Activated CD4-positive, alpha-beta T cell treated with anti-CD3 and anti-CD28 coated beads, Interleukin-2, Interleukin-4, amounts not matched to agents 100 ng/mL and 50 ng/mL, durations not matched to agents 16 hours and 8 hours (primary cell): ENCODE measurements around the gene DGLUCY.
"Not testable (repeated sequence)": the region's sequence is repeated elsewhere in the genome, so short reads cannot be mapped to it uniquely, and the experiment has no call there.

ENCODE experiments used
- DNase-seq: peaks from one replicate; pipeline ENCODE4 v3.0.0-alpha.2; 2020; ENCODE audit warnings: low spot score

DGLUCY gene

DNA sequence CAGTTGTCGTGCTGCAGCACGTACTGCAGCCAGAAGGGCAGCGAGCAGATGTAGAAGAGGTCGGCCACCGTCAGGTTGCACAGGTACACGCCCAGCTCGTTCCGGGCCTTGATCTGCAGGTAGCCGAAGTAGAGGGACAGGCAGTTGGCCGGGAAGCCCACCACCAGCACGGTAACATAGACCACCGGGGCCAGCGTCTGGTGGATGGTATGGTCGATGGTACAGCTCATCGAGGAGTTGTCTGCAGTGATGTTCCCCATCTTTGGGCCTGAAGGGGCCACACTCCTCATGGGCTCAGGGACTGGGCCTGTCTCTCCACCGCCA lies 120.9 kb downstream of the DGLUCY start:
- no peak for DNase-seq

DNA sequence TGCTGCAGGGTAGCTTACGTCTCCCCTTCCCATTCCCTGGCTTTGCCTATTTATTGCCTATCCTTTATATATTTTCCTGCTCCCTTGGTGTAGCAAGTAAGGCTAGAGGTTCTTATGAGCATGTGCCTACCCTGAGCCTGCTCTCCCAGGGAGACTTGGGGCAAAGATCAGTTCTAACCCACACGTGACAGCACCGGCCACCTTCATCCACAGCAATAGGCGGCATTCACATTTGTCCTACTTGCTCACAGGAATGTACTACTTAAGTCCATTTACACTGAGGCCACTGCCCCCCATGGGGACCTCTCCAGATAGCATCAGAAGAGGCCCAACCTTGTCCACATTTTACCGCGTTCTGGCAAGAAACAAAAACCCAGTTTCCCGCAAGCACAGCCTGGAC lies 122.0 kb downstream of the DGLUCY start:
- DNase-seq = no peak

DNA sequence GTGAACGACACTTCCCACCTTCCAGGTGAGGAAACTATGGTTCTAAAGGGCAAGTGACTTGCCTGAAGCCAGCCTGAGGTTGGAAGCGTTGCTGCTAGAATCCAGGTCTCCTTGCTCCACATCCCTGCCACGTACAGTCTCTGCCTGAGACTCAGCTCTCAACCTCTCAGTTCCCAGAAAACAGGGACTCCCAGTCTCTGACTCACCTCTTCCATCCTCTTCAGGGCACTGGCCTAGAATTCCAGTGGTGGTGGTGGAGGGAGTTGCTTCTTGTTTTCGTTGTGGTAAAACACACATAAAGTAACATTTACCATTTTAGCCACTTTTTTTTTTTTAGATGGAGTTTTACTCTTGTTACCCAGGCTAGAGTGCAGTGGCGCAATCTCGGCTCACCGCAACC lies 123.3 kb downstream of the DGLUCY start:
- DNase-seq = no peak

DNA sequence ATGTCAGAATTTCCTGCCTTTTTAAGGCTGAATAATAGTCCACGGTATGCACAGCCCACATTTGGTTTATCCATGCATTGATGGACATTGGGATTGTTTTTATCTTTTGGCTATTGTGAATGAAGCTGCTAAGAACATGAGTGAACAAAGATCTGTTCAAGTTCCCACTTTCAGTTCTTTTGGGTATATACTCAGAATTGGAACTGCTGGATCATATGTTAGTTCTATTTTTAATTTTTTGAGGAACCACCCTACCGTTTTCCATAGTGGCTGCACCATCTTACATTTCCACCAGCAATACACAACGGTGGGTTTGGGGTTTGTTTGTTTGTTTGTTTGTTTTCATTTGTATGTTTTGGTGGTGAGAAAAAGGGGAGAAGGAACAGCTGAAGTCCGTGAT lies 124.2 kb downstream of the DGLUCY start:
- no peak for DNase-seq

DNA sequence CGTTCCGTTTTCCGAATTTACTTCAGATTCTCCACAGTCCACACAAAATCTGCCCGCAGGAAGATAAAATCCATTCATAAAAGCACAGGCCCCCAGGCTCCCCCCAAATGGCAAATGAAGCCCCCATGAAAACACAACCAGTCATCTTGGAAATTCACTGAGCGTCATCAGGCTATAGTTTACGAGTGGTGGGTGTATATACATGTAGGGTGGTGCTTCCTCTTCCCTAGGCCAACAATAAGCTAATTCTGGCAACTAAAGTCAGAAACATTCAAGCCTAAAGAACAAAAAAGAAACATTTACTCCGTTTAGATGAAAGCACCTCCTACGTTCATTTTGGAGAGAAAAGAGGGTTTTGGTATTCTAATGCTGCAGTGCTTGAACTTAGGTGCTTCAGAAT lies 124.8 kb downstream of the DGLUCY start:
- DNase-seq = no peak

DNA sequence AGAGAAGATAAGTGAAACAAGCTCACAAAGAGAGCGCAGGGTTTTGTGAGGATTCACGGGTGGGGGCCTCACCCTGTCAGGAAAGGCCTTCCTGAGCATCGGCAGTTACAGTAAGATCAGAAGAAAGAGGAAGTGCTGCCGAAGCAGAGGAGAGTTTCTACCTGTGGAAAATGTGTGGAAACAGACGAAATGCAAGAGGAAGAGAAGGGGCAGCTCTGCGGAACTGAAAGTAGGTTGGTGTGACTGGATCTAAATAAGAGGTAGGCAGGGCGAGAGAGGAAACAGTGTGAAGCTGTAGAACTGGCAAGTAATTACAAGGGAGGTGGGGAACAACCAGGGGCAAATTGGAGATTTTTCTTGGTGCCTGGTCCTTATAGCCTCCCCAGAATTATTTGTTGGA lies 128.0 kb downstream of the DGLUCY start:
- DNase-seq = peak; percentile 69

DNA sequence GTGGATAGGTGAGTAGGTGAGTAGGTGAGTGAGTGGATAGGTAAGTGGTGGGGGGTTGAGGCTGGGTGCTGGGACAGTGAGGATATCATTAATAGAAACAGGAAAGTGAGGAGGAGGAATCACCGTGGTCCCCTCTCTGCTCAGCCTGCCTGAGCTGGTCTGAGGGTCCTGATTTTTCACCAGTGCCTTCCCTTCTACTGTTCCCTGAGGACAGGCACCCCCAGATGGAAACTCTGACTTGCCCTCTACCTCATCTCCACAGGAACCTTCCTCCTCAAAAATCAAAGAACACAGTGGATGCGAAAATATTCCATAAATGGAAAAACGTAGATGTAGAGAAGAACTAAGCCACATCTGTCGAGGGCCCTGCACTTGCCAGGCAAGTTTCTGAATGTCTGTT lies 128.8 kb downstream of the DGLUCY start:
- no peak for DNase-seq

DNA sequence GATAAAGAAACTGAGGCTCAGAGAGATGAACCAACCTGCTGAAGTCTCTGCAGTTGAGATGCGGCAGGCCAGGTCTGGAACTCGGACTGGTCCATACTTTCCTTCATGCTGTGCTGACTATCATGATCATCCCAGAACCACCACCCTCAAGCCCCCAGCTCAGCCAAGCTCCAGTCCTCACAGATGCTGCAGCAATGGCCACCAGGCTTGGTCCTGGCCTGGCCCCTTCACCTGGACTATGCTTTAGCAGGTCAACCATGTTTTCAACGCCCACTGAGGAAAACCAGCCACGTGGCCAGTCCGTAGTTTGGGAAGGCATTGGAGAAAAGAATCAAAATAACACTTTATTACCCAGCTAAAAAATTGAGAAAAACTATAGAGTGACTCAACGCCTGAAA lies 129.2 kb downstream of the DGLUCY start:
- no peak for DNase-seq

DNA sequence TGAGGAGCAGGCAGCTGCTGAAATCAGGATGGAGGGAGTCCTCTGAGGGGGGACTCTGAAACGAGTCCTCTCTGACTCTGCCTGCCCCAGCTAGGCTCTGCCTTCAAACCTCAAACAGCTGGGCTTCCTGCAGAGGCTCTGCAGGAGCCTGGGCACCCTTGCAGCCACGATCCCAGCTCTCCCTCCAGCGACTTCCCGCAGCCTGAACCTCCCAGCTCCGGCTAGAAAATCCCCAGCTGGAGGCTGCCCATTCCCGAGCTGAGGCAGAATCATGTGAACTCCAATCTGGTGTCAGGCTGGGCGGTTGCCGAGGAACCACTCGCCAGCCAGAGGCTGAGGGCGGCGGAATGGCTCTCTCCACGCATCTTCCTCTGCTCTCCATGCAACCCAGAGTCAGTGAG lies 130.6 kb downstream of the DGLUCY start, which contains the start of gene GPR68:
TSS of gene GPR68 (minus strand) at position 204 of the 401 bp plus-strand sequence. CDS start 9,654 bp downstream, outside the sequence.
- DNase-seq = no peak

DNA sequence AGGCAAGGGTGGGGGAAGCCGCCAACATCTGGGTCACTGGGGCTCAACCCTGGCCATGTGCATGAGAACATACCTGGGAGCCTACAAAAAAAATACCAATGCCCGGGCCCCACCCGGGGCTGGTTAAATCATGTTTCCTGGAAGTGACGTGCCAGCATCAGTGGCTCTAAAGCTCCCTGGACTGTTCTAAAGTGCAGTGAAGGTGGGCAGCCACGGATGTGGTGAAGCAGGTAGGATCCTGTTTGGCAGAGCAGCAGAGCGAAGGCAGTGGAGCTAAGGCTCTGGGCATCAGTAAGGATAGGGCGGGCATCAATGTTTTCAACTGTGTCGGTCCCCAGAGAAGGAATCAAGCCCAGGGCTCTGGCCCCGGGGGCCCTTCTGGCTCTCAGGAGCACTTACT lies 131.2 kb downstream of the DGLUCY start:
- DNase-seq = peak; percentile 89

DNA sequence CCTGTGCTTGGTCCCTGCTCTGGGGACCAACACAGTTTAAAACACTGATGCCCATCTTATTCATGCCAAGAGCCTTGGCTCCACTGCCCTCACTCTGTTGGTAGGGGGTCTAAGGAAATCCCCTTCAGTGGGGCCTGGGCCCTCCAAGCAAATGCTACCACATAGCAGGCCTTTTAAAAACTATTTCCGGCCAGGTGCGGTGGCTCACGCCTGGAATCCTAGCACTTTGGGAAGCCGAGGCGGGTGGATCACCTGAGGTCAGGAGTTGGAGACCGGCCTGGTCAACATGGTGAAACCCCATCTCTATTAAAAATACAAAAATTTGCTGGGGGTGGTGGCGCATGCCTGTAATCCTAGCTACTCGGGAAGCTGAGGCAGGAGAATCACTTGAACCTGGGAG lies 131.7 kb downstream of the DGLUCY start:
- DNase-seq = not testable (repeated sequence)

DNA sequence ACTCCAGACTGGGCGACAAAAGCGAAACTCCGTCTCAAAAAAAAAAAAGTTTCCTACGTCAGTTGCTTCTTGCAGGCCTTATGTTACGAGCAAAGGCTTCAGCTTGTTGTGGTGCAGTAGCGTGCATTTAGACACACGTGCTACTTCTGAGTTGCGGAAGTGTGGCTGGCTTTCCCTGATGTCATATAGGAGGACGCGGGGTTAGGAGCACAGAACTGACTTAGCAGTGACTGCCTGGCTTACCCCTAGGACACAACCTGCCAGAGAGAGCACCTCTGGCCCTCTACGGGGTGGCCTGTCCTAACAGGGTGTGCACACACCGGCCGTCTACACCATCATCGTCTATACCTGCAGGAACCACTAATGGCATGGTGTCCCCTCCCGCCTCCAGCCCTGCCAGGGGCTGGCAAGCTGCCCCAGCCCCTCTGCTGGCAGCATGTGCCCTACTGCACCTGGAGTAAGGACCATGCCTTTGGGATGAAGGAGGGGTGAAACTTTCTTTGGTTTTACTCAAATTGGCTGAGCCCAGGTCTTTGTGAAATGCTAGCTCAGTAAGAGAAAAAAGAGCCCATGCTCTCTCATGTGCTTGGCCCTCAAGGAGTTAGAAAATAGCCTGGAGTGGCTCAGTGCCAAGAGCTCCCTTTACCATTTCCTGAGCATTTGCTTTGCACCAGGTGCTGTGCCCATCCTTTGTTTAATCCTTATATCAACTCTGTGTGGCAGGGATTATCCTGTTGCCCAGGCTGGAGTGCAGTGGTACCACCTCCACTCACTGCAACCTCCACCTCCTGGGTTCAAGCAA lies 132.4 kb downstream of the DGLUCY start:
- DNase-seq = peak; percentile 94

DNA sequence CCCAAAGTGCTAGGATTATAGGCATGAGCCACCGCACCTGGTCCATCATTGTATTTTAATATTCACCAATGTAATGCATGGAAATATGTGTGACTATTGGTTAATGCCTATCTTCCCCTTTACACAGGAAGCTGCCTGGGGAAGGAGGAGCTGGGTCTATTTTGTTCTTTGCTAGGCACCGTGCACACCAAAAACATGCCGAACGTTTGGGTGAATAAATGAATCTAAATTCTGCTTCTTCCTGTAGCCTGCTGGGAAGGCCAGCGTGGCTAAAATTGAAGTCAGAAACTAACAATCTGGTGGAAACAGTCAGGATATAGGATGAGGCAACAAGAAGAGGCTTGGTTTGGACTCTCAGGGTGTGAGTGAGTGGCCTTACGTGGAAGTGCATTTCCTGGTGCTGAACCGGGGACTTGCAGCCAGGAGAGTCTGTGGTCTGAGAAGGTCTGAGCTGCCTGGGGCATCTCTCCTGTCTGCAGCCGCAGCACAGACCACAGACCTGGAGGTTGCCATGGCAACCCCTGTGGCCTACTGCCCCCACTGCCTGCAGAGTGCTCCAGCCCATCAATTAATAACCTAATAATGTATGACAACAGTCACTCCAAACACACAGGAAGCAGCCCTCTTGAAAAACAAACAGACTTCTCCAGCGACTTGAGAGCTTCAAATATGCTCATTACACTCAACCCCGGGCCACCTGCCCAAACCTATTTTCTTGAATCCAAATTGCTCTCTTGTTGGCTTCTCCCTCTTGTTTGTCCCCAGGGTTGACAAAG lies 136.2 kb downstream of the DGLUCY start:
- peak; percentile 85 for DNase-seq

DNA sequence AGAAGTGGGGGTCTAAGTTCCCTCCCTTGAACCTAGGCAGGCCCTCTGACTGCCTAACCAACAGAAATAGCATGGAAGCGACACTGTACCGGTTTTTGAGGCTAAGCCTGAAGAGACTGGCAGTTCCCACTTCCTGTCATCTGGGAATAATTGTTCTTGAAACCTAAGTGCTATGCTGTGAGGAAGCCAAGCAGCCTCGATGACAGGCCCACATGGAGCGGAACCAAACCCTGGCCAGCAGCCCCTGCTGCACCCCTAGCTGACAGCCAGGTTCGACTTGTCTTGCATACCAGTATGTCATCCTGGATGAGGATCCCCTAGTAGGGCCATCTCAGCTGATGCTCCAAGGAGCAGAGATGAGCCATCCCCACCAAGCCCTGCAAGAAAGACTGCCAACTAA lies 137.0 kb downstream of the DGLUCY start:
- no peak for DNase-seq

DNA sequence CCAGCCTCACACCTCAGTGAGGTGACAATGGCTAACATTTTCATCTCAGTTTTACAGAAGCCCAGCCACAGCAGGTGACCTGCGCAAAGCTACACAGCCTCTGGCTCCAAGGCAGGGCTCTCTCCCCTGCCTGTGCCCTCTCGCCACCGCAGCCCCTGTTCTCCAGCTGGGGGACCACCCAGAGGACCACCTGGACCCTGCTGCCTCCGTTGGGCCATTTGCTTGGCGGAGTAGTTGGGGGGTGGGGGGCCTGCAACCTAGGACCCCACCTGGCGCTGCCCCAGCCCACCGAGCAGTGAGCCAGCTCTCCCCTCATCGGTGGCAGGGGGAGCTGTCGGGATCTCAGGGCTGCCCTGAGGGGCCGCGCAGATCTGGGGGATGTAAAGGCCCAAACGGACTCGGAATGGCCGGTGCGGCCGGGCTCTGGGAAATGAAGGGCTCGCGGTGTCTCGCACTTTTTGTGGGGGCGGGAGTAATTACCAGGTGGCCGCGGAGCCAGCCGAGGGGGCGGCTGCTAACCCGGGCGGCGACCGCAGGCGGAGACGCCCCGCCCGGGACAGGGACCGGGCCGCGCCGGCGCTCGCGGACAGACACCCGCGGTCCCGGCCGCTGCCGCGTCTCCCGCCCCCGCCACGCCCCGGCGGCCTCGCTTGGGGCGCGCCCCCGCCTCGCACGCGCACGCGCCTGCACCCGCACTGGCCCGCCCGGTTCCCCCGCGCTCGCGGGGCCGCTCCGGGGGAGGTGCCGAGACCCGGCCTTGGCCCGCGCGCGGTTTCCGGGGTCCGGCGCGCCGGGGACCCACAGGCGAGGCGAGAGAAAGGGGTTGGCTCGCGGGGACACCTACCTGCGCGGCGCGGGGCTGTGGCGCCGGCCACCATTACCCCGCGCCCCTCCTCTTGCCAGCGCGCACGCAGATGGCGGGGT lies 139.3 kb downstream of the DGLUCY start:
- DNase-seq = peak; percentile 45

DNA sequence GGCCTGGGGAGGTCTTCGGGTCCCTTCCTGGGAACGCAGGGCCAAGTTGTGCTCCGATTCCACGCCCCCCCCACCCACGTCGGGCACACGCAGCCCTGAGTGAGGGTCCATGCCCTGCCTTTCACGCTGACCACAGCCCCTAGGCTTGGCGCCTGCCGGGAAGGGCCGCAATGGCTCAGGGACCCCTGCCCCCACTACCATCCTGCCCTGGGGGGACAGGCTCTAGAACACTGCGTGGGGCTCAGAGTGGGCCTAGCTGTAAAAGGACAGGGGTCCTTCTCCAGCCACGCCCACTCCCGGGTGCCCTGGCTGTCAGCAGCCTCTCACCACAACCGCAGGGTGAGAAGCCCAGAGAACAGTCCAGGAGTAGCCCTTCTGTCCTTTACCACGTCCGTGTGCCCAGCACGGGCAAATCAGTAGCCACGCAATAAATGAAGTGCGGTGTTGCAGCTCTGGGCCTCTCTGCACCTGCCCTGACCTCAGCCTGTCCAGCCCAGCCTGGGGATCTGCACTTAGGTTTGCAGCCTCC lies 140.0 kb downstream of the DGLUCY start:
- DNase-seq = no peak

DNA sequence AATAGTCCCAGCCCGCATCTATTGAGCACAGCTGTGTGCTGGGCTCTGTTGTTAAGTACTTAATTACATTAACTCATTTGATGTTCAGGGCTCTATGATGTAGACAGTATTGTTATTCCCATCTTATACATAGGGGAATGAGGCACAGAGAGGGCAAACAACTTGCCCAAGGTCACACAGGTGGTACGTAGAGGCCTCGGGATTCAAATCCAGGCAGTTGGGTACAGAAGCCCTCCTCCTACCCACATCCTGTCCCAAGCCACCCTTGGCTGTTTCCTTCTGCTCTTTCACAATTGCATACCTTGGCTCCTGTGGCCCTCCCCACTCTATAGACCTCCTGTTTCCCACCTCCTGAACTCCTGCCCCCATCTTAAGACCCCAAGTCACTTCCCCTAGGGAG lies 140.6 kb downstream of the DGLUCY start:
- peak; percentile 55 for DNase-seq

DNA sequence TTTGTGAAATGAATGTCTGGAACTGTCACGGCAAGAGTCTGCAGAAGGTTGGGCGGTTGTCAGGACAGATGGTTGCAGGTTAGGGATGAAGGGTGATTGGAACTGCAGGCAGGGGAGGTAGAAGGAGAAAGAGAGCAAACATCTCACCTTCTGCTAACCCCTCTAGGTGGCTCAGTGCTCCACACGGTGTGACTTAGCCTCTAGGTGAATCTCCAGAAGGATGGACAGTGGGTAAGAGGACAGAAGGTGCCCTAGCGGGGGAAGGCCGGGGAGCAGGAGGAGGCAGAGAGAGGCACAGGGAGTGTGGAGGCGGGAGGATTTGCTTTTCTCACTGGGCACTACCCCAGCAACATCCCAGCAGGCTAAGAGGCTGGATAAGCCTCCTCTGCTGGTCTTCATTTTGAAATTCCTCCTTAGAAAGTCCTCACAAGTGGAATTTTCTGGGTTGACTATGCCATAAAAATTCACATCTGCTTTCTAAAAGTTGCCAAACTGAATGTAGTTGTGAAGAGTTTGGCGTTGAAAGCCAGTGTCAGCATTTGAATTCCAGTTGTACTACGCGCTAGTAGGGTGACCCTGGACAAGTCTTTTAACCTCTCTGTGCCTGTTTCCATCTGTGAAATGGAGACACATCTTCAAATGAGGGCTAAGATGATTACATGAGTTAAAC lies 141.3 kb downstream of the DGLUCY start:
- DNase-seq = no peak

DNA sequence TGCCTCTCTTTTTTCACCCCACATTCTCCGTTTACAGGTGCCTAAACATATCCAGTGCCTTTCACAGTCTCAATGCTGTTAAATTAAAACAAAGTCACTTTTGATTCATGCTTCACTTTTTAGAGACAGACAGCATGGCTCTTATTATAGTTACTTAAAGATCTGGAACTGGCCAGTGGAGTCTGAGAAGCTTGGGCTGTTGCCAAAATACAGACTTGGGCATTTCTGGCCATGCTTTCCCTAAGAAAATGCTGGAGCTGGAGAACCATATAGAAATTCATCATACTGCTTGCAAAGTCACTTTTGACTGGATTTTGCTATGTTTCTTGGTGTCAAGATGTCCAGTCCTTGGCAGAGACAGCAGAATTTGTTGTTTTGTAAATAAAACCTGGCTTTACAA lies 142.8 kb downstream of the DGLUCY start:
- no peak for DNase-seq

DNA sequence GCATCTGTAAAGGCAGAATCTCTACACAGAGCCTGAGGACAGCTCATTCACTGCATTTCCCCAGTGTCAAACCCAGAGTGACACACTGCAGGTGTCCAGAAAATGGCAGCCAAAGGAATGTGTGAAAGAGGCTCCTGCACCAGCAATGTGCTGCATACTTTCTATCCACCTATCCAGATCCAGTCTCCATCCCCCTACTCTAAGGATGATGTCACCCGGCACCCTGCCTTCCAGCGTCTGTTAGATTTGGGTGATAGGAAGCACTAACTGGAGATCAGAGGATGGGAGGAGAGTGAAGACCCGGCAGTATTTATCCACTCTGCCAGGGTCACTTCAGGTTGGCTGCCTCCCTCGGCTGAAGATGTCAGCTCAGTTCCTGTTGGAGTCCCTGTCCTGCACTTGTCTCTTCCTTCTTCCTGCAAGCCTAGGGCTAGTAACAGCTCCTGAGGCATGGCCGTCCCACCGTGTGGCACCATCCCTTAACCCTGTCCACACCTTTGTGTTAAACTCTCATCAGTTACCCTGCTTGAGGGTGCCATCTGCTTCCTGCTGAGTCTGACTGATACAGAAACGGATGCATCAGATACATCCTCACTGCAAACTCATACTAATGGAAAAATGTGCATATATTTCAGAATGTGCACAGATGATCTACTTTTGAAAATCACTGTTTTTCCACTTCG lies 143.6 kb downstream of the DGLUCY start:
- DNase-seq = peak; percentile 51

DNA sequence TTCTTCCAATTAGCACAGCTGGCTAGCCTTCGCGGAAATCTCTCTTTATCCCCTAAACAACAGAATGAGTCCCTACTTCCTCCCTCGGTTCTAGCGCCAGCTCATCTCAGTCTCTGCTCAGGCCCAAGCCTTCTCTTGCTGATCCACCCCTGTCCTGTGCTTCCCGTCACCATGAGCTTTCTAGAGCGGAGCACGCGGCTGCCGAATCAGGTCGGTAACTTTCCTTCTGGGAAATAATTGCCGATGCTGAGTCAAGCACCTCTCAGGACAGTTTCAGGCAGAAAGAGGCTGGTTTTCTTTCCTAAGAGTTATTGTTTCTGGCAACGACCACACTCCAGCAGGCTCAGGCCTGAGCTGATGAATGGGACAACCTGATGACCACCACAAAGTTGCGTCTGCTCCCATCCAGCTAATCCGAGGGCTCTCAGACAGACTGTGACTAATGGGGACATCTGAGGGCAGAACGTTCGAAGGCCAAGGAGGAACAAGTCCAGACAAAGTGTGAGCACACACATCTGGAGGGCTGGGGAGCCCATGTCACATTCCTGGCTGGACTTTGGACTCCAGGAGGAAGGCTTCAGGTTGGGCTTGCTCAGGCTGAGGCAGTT lies 144.2 kb downstream of the DGLUCY start:
- peak; percentile 36 for DNase-seq
